ENCODE results near the gene HSPBAP1. TPM values are rescaled to one million over a fixed set of nuclear protein-coding genes. Genes with fewer than 3 reads are reported as not detected.

HSPBAP1 gene
- total and polyA plus RNA-seq, 2 of the 13 experiments (the other 11 are each of a cell fraction or from before 2014, with no cell fraction given), result 4.2 to 5.1 TPM

- TF ChIP-seq PITX1 (CRISPR knock-in tag; IDR thresholded peaks at IDR 0.05) (0 out of 2 replicates have a peak, but pooled peaks have one; percentile 17), SOX5 (CRISPR knock-in tag; IDR thresholded peaks at IDR 0.05; ENCODE audit: borderline replicate concordance) (no peak), FOXA1 (IDR thresholded peaks at IDR 0.05) (no peak), FOXA1 (CRISPR knock-in tag; IDR thresholded peaks at IDR 0.05) (0 out of 2 replicates have a peak, but pooled peaks have one; percentile 23), ATF1 (CRISPR knock-in tag; IDR thresholded peaks at IDR 0.05) (no peak), ESRRA (CRISPR knock-in tag; IDR thresholded peaks at IDR 0.05; ENCODE audit: low read depth) (peak; percentile 64), ZNF317 (CRISPR knock-in tag; IDR thresholded peaks at IDR 0.05) (no peak), SALL1 (CRISPR knock-in tag; IDR thresholded peaks at IDR 0.05) (peak; percentile 39; the same call in 1 of the 2 replicates), HDAC1 (CRISPR knock-in tag; IDR thresholded peaks at IDR 0.05) (0 out of 2 replicates have a peak, but pooled peaks have one; percentile 17), HOMEZ (CRISPR knock-in tag; IDR thresholded peaks at IDR 0.05; ENCODE audit: low read depth) (0 out of 2 replicates have a peak, but pooled peaks have one; percentile 21), ZNF512B (CRISPR knock-in tag; IDR thresholded peaks at IDR 0.05; ENCODE audit: borderline replicate concordance) (no peak)
Measured at GRCh38 chr3:122816587-122816986, 23.0 kb upstream of the HSPBAP1 start (continued).

All from HepG2 (cell line).